ENCODE measurements around the gene CNTN1.

DNA sequence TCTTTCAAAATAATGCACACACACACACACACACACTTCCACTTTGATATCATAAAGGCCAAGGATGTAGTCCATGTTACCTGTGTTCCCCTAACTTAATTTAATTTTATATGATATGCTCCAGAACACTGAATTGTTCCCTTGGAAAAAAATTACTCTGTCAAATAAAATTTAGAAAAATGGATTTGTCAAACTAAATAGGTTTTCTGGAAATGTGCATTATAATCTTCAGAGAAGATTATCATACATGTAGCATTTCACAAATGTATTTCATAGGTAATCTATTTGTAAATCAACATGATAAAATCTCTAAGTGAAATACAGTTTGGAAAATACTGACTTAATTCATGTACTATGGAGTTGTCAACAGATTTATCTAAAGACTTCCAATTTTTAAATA lies 68.6 kb downstream of the CNTN1 start:
- TF ChIP-seq, protein P1, sequence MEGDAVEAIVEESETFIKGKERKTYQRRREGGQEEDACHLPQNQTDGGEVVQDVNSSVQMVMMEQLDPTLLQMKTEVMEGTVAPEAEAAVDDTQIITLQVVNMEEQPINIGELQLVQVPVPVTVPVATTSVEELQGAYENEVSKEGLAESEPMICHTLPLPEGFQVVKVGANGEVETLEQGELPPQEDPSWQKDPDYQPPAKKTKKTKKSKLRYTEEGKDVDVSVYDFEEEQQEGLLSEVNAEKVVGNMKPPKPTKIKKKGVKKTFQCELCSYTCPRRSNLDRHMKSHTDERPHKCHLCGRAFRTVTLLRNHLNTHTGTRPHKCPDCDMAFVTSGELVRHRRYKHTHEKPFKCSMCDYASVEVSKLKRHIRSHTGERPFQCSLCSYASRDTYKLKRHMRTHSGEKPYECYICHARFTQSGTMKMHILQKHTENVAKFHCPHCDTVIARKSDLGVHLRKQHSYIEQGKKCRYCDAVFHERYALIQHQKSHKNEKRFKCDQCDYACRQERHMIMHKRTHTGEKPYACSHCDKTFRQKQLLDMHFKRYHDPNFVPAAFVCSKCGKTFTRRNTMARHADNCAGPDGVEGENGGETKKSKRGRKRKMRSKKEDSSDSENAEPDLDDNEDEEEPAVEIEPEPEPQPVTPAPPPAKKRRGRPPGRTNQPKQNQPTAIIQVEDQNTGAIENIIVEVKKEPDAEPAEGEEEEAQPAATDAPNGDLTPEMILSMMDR (IDR thresholded peaks at IDR 0.05): no peak
- TF ChIP-seq POLR2A (IDR thresholded peaks at IDR 0.05): no peak
- no peak for TF ChIP-seq POLR2AphosphoS5 (IDR thresholded peaks at IDR 0.05)
- TF ChIP-seq EP300 (IDR thresholded peaks at IDR 0.05): no peak
